HG02840 (cell line): ENCODE measurements around the gene MRPS31.
"Not testable (repeated sequence)": the region's sequence is repeated elsewhere in the genome, so short reads cannot be mapped to it uniquely, and the experiment has no call there.

Experiments used
- ATAC-seq: cut with Tn5 transposase; IDR thresholded peaks from one replicate; pipeline ENCODE4 v1.9.1; 2021; ENCODE audit warnings: mild to moderate bottlenecking, moderate library complexity, moderate number of reproducible peaks; ENCODE audit not compliant: unreplicated experiment, low FRiP score

MRPS31 gene

DNA sequence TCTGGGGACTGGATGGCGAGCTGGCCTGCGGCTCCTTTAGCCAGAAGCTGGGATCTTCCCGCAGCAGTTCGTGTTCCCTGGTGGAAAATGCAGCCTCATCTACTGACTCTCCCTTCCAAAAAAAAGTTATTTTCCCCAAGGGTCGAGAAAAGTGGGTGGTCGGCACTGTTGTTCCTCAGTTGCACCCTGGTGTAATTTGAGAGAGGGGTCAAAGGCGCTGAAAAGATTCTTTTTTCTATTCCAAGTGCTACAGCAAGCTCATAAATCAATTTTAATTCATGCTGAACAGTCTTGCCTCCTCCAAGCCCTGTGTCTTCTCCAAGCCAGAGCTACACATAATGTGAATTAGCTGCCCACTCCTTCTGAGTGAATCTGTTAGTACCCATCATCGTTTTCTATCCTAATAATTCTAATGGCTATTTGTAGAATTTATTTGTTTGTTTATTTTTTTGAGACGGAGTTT is 19.2 kb upstream of the MRPS31 start:
- no peak for ATAC-seq

DNA sequence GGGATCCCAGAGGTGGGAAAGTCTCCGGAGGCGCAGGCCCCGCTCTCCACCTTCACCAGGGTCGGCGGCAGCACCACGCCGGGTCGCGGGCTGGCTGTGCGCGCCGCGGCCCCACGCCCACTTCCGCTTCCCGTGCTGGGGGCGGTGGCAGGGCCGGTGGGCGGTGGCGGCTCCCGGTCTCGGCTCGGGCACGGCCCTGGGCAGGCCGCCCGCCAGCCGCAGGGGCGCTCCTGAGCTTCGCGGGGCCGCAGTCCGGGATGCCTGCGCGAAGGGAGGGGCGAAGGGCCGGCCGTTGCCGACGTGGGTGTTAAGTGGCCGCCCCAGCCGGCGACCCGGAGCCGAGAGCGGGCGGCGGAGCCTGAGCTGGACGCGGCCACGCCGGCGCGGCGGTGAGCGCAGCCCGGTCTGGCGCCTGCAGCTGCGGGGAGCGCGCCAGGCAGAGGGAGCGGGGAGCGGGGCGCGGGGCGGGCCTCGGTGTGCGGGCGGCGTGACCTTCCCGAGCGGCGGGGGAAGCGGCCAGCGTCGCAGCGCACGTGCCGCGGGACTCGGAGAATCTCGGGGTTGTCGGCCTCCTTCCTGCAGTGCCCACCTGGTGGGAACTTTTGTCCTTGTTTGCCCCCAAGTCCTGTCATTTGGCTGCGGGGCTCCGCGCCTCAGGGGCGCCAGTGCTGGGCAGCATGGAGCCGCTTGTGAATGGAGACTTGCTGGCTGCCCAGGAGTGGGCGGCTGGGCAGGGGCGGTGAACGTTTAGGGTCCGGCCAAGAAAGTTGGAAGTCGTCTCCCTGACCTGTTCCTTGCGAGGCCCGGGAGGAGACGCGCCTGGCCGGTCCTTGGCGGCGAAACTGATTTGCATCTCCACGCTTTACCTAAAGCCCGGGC is 18.5 kb upstream of the MRPS31 start, which contains the start of gene SLC25A15:
Gene SLC25A15 (plus strand): TSS at position 337 of the 879 bp plus-strand sequence. CDS start 3,616 bp downstream, outside the sequence.
- peak; percentile 78 for ATAC-seq

DNA sequence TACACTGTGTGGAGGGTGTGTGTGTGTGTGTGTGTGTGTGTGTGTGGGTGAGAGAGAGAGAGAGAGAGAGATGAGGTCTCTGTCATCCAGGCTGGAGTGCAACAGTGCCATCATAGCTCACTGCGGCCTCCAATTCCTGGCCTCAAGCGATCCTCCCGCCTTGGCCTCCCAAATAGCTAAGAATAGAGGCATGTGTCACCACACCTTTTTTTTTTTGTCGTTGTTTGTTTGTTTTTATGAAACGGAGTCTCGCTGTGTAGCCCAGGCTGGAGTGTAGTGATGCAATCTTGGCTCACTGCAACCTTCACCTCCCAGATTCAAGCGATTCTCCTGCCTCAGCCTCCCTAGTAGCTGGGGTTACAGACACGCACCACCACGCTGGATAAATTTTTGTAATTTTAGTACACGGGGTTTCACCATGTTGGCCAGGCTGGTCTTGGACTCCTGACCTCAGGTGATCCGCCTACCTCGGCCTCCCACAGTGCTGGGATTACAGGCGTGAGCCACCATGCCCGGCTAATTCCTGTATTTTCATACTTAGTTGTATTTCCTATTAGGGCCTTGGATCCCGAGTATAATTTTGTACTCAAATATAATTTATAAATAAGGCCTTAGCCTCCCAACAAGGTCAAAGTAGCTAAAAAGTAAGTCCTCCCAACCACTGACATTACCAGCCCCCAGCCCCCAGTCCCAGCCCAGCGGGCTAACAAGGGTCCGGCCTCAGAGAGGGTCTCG is 17.7 kb upstream of the MRPS31 start:
- not testable (repeated sequence) for ATAC-seq

DNA sequence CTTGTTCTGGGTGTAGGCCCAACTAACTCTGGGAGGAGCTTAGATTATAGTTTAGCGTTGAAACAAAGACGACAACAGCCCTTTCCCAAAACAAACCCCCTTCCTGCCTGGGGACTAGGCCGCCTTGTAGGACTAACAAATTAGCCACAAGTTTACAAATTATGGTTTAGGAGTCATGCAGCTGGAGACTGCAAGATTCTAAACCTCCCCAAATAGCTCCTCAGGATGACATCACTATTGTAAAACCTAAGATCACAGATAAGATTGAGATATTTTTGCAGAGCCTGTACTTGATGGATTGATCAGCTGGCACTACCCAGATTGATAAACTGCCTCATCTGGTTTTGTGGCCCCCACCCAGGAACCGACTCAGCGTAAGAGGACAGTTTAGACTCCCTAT is 16.1 kb upstream of the MRPS31 start:
- ATAC-seq, result no peak

DNA sequence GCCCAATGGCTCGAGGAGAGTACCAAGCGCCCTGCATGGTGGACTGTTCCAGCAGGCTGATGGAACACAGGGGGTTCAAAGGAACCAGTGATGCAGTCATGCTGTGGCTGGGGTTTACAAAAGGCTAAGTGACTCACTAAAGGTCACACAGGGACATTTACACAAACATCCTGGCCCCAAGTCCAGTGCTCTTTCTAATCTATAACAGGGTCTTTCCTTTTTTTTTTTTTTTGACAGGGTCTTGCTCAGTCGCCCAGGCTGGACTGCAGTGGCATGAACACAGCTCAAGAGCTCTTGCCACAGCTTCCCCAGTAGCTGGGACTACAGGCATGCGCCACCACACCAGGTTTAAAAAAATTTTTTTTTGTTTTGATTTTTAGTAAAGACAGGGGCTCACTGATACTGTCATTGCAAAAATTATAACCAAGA is 15.6 kb upstream of the MRPS31 start:
- no peak for ATAC-seq

DNA sequence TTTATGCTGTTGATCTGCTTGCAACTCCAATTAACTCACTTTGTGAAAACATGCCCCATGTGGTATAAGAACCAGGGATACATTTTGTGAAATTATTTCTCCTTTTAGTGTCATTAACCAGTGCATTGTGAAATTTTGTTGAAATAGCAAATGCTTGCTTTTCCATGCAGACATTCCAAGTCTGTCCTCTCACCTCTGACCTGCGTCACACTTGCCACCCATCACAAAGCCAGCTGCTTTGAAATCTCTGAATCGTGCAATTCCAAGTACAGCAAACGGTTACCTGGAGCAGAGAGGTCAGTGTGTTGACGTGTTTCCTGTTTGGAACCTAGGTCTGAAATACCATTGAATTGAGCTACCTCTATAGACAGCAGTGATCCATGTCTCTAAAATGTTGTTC is 13.6 kb upstream of the MRPS31 start:
- ATAC-seq, result no peak

DNA sequence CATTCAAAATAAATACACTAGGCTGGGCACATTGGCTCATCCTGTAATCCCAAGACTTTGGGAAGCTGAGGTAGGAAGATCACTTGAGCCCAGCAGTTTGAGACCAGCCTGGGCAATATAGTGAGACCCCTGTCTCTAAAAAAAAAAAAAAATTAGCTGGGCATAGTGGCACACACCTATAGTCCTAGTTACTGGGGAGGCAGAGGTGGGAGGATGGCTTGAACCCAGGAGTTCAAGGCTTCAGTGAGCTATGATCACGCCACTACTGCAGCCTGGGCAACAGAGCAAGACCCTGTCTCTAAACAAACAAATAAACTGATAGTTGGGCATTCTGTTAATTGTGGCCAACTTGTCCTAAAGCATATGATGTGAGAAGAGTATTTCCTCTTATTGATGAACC is 12.0 kb upstream of the MRPS31 start:
- ATAC-seq, result not testable (repeated sequence)

DNA sequence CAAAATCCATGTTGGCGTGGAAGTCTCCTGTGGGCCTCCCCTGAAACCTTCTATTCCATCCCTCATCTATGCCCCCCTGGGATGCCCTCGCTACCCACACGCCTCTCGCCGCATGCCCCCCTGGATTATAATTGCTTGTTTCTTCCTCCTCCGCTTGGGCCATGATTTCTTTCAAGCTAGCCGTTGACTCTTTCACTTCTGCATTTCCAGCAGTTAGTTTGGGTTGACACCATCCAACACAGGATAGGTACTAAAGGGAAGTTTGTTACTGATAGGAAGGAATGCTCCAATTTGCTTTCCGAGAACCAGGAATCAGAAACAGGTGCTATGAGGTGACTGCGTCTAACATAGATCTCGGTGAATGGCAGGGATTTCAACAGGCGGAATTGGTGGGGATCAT is 10.7 kb upstream of the MRPS31 start:
- ATAC-seq, result no peak

DNA sequence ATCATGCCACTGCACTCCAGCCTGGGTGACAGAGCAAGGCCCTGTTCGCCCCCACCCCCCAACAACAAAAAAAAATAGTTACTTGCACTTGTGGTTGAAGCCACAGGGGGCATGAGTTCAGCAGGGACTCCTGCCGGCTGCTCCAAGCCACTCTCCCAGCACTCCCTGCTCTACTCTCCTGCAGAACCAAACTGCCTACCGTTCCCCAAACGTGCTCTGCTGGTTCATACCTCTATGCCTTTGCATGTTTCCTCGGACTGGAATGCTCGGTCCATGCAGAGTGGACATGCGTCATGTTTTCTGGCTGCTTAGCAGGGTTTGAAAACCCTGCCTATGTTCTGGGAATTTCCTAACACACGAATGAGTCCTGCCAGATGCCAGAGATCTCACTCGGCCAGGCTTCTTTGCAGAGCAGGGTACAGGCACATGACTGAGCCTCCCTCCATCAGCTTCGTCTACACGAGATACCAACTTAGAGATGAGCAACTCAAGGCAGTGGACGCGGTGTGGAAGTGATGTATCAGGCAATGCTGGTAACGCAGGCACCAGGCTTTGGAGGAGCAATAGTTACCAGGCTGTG is 9.9 kb upstream of the MRPS31 start:
- ATAC-seq, result no peak

DNA sequence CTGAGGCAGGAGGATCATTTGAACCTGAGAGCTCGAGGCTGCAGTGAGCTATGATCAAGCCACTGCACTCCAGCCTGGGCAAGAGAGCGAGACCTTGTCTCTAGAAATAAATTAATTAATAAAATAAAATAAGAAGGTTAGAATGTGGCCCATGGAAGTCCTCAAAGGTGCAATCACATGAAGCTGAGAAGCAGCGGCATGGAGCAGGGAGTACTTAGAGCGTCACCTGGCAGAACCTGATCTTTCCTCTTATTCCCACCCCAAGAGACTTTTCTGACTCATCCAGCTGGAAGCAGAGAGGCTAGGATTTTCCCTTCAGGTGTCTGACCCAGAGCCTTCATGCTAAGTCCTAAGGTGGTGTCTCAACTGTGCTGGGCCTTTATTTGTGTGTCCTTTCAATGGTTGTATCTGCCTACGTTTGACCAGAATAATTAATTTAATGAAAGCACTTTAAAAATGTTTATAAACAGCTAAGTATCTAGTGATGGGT is 8.9 kb upstream of the MRPS31 start:
- no peak for ATAC-seq

DNA sequence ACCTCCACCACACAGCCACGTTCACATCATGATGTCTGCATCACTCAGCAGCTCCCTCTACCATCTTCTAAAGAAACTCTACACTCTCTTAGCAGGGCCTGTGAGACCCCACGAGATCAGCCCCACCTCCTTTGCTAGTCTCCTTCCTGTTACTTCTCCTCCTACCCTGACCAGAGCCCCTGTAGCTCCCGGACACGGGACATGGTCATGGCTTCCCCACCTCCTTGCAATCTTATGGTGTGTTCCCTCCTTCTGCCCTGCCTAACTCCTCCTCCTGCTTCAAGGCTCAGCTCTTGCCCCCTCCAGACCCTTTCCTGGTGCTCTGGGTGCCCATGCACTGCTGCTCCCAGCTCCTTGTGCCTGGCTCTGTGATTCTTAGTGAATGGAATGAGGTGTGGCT is 8.1 kb upstream of the MRPS31 start:
- no peak for ATAC-seq

DNA sequence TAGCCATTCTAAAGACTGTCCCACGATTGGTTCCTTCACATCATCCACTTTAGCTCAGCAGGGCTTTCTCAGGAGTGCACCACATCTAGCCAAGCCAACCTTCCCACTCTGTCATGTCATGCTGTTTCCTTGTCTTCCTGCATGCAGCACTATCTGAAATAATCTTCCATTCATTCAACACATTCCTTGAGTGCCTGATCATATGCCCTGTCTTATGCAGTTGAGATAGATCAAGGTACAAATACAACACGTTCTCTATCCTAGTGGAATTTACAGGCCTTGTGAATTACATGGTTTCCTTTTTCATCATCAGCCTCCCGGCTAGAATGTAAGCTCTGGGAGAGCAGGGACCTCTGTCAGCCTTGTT is 6.8 kb upstream of the MRPS31 start:
- ATAC-seq, result peak; percentile 7

DNA sequence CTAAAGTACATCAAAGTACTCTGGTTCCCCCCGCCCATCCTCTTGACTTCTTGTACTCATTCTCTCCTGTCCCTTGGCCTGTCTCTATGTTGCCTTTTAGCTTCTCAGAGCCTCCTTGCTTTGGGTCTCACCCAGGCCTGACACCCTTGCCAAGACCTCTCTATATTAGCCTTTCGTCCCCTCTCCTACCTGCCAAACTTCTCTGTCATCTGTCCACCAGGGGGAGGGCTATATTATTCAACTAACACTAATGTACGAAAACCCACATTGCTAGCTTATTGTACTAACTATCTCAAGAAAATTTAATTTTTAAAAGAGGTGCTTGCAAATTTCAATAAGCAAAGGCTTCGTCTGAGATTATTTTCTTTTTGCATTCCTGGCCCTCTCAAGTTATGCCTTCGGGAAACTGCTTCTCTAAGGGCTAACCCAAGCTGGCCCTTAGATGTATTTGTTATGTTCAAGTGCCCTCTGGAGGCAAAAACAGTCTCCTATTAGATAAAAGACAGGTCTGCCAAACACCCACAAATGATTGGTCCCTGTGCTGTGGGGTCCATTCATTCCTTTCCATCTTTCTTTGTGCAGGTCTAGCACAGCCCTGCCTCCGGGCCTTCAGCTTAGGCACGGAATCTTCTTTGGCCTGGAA is 6.3 kb upstream of the MRPS31 start:
- ATAC-seq, result peak; percentile 88

DNA sequence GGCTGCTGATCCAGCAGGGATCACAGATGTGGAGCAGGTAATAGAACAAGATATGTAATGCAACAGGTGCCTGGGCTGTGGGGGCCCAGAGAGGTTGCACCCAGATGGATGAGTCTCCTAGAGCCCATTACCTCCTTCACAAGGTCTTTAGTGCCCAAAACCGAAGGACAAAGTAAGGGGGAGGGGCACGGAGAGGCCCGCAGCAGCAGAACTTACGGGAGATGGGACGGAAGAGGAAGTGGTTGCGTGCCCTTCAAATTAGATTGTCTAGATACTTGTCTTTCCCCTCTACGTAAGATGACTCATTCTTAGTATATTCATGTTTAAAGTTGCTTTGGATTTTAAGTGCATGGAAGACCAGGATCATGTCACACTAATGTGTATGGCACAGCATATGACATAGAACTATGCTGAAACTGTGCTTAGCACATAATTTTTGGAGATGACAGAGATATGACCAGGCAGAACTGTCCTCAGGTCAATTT is 5.7 kb upstream of the MRPS31 start:
- peak; percentile 37 for ATAC-seq

DNA sequence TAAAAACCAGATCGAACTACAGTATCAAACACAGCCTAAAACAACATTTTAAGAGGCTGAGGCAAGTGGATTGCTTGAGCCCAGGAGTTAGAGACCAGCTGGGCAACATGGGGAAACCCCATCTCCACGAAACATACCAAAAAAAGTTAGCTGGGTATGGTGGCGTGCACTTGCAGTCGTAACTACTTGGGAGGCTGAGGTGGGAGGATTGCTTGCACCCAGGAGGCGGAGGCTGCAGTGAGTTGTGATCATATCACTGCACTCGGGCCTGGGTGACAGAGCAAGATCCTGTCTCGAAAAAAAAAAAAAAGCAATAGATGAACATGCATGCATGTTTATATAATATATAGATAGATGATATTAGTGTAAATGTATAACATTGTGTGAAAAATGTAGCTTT is 5.2 kb upstream of the MRPS31 start:
- ATAC-seq, result no peak

DNA sequence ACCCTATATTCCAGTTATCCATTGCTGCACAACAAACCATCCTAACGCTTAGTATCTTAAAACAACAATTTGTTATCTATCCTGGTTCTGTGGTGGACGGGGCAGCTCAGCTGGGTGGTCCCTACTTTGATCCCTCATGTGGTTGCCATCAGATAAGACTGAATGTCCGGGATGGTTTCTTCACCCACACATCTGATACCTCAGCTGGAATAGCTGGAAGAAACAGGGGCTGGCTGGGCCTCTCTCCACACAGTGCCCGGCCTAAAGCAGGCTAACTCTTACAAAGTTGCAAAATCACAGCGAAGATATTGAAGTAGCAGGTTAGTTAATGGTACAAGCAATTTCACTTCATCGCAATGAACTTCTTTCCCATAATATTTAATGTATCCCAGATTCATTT is 3.7 kb upstream of the MRPS31 start:
- ATAC-seq, result no peak

DNA sequence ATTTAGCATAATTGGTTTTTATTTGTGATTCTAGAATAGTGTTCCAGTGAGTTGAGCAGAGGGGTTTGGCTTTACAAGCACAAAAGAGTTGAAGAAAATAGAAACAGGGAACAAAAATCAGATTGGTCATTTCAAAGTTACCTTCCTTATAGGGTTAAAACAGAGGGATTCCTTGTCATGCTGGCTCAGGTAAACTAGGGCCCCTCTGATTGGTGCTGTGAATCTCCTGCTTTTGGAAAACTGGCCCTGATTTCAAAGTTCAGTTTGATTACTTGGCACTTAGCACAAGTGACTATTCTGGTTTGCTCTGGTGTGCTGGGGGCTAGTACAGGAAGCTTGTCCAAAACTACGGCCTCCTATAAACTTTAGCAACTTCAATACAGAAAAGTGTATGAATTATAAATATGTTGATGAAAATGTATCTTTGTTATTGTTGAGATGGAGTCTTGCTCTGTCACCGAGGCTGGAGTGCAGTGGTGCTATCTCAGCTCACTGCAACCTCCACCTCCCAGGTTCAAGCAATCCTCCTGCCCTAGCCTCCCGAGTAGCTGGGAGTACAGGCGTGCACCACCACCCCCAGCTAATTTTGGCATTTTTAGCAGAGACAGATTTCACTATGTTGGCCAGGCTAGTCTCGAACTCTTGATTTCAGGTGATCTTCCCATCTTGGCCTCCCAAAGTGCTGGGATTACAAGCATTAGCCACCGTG is 1.9 kb upstream of the MRPS31 start:
- ATAC-seq, result no peak

DNA sequence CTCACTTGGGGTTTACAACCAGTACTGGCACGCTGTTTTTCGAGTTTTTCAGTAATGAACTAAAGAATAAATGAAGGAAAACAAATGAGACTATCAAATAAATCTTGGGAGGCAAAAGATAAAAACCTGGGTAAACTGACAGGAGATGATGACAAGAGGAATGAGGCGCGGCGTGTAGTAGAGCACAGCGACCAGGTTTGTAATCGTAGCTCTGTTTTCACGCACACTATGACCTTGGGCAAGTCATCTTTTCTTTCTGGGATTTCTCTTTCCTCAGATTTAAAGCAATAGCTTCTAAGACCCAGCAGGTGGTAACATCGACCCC is 419 bp downstream of the MRPS31 start:
- no peak for ATAC-seq

DNA sequence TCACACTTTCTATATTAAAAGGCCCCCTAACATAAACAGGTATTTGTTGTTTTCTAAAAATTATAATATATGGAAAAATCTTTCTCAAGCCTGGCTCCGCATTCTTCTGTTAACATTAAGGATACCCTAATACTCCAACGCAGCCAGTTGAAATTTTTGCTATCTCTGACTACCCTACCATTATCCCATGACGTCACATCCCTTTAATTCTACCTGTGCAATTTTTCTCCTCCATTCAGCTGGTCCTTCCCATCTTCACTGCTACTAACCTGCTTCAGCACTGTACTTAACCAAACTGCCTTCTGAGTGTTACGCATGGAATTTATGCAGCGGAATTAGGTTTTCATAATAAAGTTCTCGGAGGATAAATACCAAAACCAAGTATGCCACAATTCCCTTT is 1.0 kb downstream of the MRPS31 start:
- no peak for ATAC-seq

DNA sequence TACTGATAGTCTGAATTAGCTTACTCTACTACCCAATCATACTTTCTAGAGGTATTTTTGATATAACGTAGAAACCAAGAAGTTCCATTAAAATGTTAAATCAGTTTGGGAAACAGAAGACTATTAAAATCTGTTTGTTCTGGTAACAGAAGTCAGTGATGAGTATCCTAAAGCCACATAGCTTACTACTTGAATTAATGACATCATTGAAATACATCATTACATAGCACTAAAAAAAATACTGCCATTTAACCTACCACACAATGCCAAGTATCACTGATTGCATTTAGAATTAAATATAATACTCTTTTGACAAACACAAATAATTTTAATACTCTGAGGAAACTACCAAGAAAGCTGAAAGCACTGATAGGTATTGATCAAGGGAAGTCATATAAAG is 5.4 kb downstream of the MRPS31 start:
- no peak for ATAC-seq
